HEK293 (cell line): ENCODE results near the gene THSD4.

Source experiments
- CTCF ChIA-PET: fragments of 350-600 bp; formaldehyde crosslinking; extraction: SDS; loops from one replicate; lab custom pipeline; 2021; ENCODE audit warnings: antibody characterized with exemption; lab: Yijun Ruan, JAX
- POLR2A ChIA-PET: fragments of 300-600 bp; formaldehyde crosslinking; extraction: SDS; loops from one replicate; lab custom pipeline; 2020; ENCODE audit warnings: antibody characterized with exemption, inconsistent platforms; lab: Yijun Ruan, JAX
- H3K27ac ChIP-seq: fragments of 200-500 bp; sonication (Bioruptor generic); 2 replicates; pipeline ENCODE4 v1.5.1; 2014; ENCODE audit warnings: low read depth, low read length, control low read depth, inconsistent platforms; ENCODE audit errors: extremely low read depth
- H3K36me3 ChIP-seq, 2 experiments: fragments of 200-500 bp in 1 of 2; sonication (Bioruptor generic) in 1 of 2; 1 replicate in 1 of 2; 2 replicates in 1 of 2; pipeline ENCODE4 v1.5.1; 2014 to 2017; ENCODE audit warnings: inconsistent platforms in 2 of 2, low read length in 2 of 2; ENCODE audit not compliant: control insufficient read depth in 2 of 2, insufficient read depth in 1 of 2
- H3K4me1 ChIP-seq: fragments of 200-500 bp; sonication (Bioruptor generic); 2 replicates; pipeline ENCODE4 v1.5.1; 2014; ENCODE audit warnings: mild to moderate bottlenecking, low read length, inconsistent platforms; ENCODE audit not compliant: control insufficient read depth, insufficient read depth
- H3K4me3 ChIP-seq: 2 replicates; pipeline ENCODE4 v1.5.1; 2011; ENCODE audit warnings: low read depth, mild to moderate bottlenecking, control low read depth, low read length, moderate library complexity
- H3K9me3 ChIP-seq: fragments of 200-500 bp; sonication (Bioruptor generic); 2 replicates; pipeline ENCODE4 v1.5.1; 2014; ENCODE audit warnings: low read depth, low read length, inconsistent platforms; ENCODE audit not compliant: control insufficient read depth, insufficient read depth
- EGR2 ChIP-seq: fragments of 450-650 bp; formaldehyde crosslinking; IDR thresholded peaks from 2 replicates; pipeline ENCODE4 v1.5.1; 2016; ENCODE audit warnings: low read depth, missing biosample characterization, missing genetic modification characterization
- GLI4 ChIP-seq: fragments of 450-650 bp; formaldehyde crosslinking; IDR thresholded peaks from 2 replicates; pipeline ENCODE4 v1.5.1; 2016; ENCODE audit warnings: missing biosample characterization, missing genetic modification characterization
- REPIN1 ChIP-seq: fragments of 450-650 bp; formaldehyde crosslinking; IDR thresholded peaks from 2 replicates; pipeline ENCODE4 v1.5.1; 2017; ENCODE audit warnings: missing biosample characterization, missing genetic modification characterization, low read depth
- SCRT1 ChIP-seq: fragments of 450-650 bp; formaldehyde crosslinking; IDR thresholded peaks from 2 replicates; pipeline ENCODE4 v1.5.1; 2016; ENCODE audit warnings: missing biosample characterization, missing genetic modification characterization, borderline replicate concordance
- SETDB1 ChIP-seq: IDR thresholded peaks from one replicate; pipeline ENCODE4 v1.6.1; 2017; ENCODE audit warnings: mild to moderate bottlenecking, low read length, moderate library complexity, mixed read lengths; ENCODE audit not compliant: insufficient read length
- SP3 ChIP-seq: fragments of 450-650 bp; formaldehyde crosslinking; IDR thresholded peaks from 2 replicates; pipeline ENCODE4 v1.5.1; 2016; ENCODE audit warnings: missing biosample characterization, missing genetic modification characterization
- SP7 ChIP-seq: fragments of 450-650 bp; formaldehyde crosslinking; IDR thresholded peaks from 2 replicates; pipeline ENCODE4 v1.5.1; 2016; ENCODE audit warnings: missing biosample characterization, missing genetic modification characterization
- WT1 ChIP-seq: fragments of 450-650 bp; formaldehyde crosslinking; IDR thresholded peaks from 2 replicates; pipeline ENCODE4 v1.5.1; 2016; ENCODE audit warnings: missing biosample characterization, missing genetic modification characterization
- ZBTB48 ChIP-seq: fragments of 450-650 bp; formaldehyde crosslinking; IDR thresholded peaks from 2 replicates; pipeline ENCODE4 v1.5.1; 2016; ENCODE audit warnings: missing biosample characterization, missing genetic modification characterization
- ZBTB8A ChIP-seq: fragments of 450-650 bp; formaldehyde crosslinking; IDR thresholded peaks from 2 replicates; pipeline ENCODE4 v1.5.1; 2016; ENCODE audit warnings: missing biosample characterization, missing genetic modification characterization
- ZNF10 ChIP-seq: fragments of 450-650 bp; formaldehyde crosslinking; IDR thresholded peaks from 2 replicates; pipeline ENCODE4 v1.5.1; 2017; ENCODE audit warnings: missing biosample characterization, missing genetic modification characterization
- ZNF121 ChIP-seq: fragments of 450-650 bp; formaldehyde crosslinking; IDR thresholded peaks from 2 replicates; pipeline ENCODE4 v1.5.1; 2016; ENCODE audit warnings: missing biosample characterization, missing genetic modification characterization
- ZNF221 ChIP-seq: fragments of 450-650 bp; formaldehyde crosslinking; IDR thresholded peaks from 2 replicates; pipeline ENCODE4 v1.5.1; 2017; ENCODE audit warnings: missing biosample characterization, missing genetic modification characterization, borderline replicate concordance
- ZNF23 ChIP-seq: fragments of 450-650 bp; formaldehyde crosslinking; IDR thresholded peaks from 2 replicates; pipeline ENCODE4 v1.5.1; 2016; ENCODE audit warnings: missing biosample characterization, missing genetic modification characterization, borderline replicate concordance
- ZNF248 ChIP-seq: fragments of 450-650 bp; formaldehyde crosslinking; IDR thresholded peaks from 2 replicates; pipeline ENCODE4 v1.5.1; 2017; ENCODE audit warnings: missing biosample characterization, missing genetic modification characterization
- ZNF274 ChIP-seq, 2 experiments: fragments of 200-500 bp in 1 of 2; fragments of 450-650 bp in 1 of 2; sonication (Bioruptor generic) in 1 of 2; formaldehyde crosslinking in 1 of 2; IDR thresholded peaks; 2 replicates each; pipeline versions ENCODE4 v1.5.1 to v1.6.1; 2014 to 2016; ENCODE audit warnings: borderline replicate concordance in 1 of 2, inconsistent platforms in 1 of 2, low read length in 1 of 2, missing biosample characterization in 1 of 2, missing genetic modification characterization in 1 of 2
- ZNF433 ChIP-seq: fragments of 450-650 bp; formaldehyde crosslinking; IDR thresholded peaks from 2 replicates; pipeline ENCODE4 v1.5.1; 2016; ENCODE audit warnings: missing biosample characterization, missing genetic modification characterization, low read depth
- ZNF48 ChIP-seq: fragments of 450-650 bp; formaldehyde crosslinking; IDR thresholded peaks from 2 replicates; pipeline ENCODE4 v1.5.1; 2016; ENCODE audit warnings: missing biosample characterization, missing genetic modification characterization
- ZNF501 ChIP-seq: fragments of 450-650 bp; formaldehyde crosslinking; IDR thresholded peaks from 2 replicates; pipeline ENCODE4 v1.5.1; 2016; ENCODE audit warnings: missing biosample characterization, missing genetic modification characterization
- ZNF549 ChIP-seq: fragments of 450-650 bp; IDR thresholded peaks from 2 replicates; pipeline ENCODE4 v1.5.1; 2018; ENCODE audit warnings: missing biosample characterization, missing genetic modification characterization, mild to moderate bottlenecking, inconsistent platforms, moderate library complexity
- ZNF555 ChIP-seq: fragments of 450-650 bp; formaldehyde crosslinking; conservative IDR thresholded peaks from 2 replicates; pipeline ENCODE4 v1.5.1; 2017; ENCODE audit warnings: missing biosample characterization, mild to moderate bottlenecking, missing genetic modification characterization, inconsistent platforms
- ZNF621 ChIP-seq: fragments of 450-650 bp; formaldehyde crosslinking; IDR thresholded peaks from 2 replicates; pipeline ENCODE4 v1.5.1; 2017; ENCODE audit warnings: missing biosample characterization, missing genetic modification characterization
- ZNF843 ChIP-seq: fragments of 450-650 bp; formaldehyde crosslinking; IDR thresholded peaks from 2 replicates; pipeline ENCODE4 v1.5.1; 2016; ENCODE audit warnings: missing biosample characterization, missing genetic modification characterization
- ZSCAN23 ChIP-seq: fragments of 450-650 bp; formaldehyde crosslinking; IDR thresholded peaks from 2 replicates; pipeline ENCODE4 v1.5.1; 2016; ENCODE audit warnings: missing biosample characterization, missing genetic modification characterization
- TF ChIP-seq, protein P1 (sequence below): fragments of 450-650 bp; formaldehyde crosslinking; IDR thresholded peaks from 2 replicates; pipeline ENCODE4 v1.5.1; 2016; ENCODE audit warnings: missing biosample characterization, missing genetic modification characterization
- TF ChIP-seq, protein P2 (sequence below): fragments of 450-650 bp; formaldehyde crosslinking; IDR thresholded peaks from 2 replicates; pipeline ENCODE4 v1.5.1; 2016; ENCODE audit warnings: missing biosample characterization, missing genetic modification characterization, low read depth
- TF ChIP-seq, protein P3 (sequence below): fragments of 450-650 bp; formaldehyde crosslinking; IDR thresholded peaks from 2 replicates; pipeline ENCODE4 v1.5.0; 2017; ENCODE audit warnings: missing biosample characterization, missing genetic modification characterization, borderline replicate concordance
- TF ChIP-seq, protein P4 (sequence below): fragments of 450-650 bp; formaldehyde crosslinking; IDR thresholded peaks from 2 replicates; pipeline ENCODE4 v1.5.1; 2016; ENCODE audit warnings: missing biosample characterization, missing genetic modification characterization

The THSD4 gene

DNA sequence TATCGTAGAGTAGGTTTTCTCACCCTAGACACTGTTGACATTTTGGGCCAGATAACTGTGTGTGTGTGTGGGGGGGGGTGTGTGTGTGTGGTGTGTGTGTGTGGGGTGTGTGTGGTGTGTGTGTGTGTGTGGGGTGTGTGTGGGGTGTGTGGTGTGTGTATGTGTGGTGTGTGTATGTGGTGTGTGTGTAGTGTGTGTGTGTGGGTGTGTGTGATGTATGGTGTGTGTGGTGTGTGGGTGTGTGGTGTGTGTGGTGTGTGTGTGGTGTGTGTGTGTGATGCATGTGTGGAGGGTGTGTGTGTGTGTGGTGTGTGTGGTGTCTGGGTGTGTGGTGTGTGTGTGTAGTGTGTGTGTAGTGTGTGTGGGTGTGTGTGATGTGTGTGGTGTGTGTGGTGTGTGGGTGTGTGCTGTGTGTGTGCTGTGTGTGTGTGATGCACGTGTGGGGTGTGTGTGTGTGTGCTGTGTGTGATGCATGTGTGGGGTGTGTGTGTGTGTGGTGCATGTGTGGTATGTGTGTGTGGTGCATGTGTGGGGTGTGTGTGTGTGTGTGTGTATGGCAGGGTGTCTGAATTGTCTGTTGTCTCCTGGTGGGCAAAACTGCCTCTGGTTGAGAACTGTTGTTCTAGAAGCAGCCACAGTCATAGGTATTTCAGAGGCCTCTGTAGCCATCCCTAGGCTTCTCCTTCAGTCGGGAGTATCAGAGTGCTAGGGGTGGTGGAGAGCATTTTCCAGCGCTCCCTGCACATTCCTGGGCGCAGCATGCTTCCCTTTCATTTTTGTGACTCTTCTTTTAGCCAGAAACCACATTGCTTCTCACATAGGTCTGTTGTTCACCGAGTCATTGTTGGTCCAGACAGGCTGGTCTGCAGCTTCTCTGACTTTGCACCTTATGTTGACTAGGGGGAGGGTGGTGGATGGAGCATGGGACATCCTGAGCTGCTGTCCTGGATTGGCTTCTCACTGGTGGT lies 84.4 kb downstream of the THSD4 start:
- Histone ChIP-seq H3K27ac (no peak overlapping the region), H3K4me3 (no peak overlapping the region), H3K4me1 (peaks cover 13% of the 10 kb centered on the region), H3K36me3 (no peaks in the 10 kb centered on the region), H3K9me3 (no peaks in the 10 kb centered on the region)
- CTCF ChIA-PET: no interaction called here
- POLR2A ChIA-PET: no interaction called here
- no peak for TF ChIP-seq ZSCAN23 (tag by site-specific recombination)
- TF ChIP-seq SCRT1 (tag by site-specific recombination): no peak
- TF ChIP-seq, protein P1, sequence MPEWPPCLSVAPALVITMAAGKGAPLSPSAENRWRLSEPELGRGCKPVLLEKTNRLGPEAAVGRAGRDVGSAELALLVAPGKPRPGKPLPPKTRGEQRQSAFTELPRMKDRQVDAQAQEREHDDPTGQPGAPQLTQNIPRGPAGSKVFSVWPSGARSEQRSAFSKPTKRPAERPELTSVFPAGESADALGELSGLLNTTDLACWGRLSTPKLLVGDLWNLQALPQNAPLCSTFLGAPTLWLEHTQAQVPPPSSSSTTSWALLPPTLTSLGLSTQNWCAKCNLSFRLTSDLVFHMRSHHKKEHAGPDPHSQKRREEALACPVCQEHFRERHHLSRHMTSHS: 0 out of 2 replicates have a peak, but pooled peaks have one; percentile 10
- no peak for TF ChIP-seq ZNF10 (tag by site-specific recombination)
- no peak for TF ChIP-seq SETDB1
- TF ChIP-seq ZNF501: no peak
- no peak for TF ChIP-seq ZNF549 (tag by site-specific recombination)
- no peak for TF ChIP-seq ZNF555 (tag by site-specific recombination)
- TF ChIP-seq, protein P2, sequence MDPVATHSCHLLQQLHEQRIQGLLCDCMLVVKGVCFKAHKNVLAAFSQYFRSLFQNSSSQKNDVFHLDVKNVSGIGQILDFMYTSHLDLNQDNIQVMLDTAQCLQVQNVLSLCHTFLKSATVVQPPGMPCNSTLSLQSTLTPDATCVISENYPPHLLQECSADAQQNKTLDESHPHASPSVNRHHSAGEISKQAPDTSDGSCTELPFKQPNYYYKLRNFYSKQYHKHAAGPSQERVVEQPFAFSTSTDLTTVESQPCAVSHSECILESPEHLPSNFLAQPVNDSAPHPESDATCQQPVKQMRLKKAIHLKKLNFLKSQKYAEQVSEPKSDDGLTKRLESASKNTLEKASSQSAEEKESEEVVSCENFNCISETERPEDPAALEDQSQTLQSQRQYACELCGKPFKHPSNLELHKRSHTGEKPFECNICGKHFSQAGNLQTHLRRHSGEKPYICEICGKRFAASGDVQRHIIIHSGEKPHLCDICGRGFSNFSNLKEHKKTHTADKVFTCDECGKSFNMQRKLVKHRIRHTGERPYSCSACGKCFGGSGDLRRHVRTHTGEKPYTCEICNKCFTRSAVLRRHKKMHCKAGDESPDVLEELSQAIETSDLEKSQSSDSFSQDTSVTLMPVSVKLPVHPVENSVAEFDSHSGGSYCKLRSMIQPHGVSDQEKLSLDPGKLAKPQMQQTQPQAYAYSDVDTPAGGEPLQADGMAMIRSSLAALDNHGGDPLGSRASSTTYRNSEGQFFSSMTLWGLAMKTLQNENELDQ (tag by site-specific recombination): no peak
- TF ChIP-seq ZNF121 (tag by site-specific recombination): no peak
- 0 out of 2 replicates have a peak, but pooled peaks have one; percentile 4 for TF ChIP-seq ZBTB48 (tag by site-specific recombination)
- no peak for TF ChIP-seq WT1 (tag by site-specific recombination)
- no peak for TF ChIP-seq GLI4 (tag by site-specific recombination)
- TF ChIP-seq ZNF248 (tag by site-specific recombination): peak; percentile 10; the same call in 1 of the 2 replicates
- TF ChIP-seq, protein P3, sequence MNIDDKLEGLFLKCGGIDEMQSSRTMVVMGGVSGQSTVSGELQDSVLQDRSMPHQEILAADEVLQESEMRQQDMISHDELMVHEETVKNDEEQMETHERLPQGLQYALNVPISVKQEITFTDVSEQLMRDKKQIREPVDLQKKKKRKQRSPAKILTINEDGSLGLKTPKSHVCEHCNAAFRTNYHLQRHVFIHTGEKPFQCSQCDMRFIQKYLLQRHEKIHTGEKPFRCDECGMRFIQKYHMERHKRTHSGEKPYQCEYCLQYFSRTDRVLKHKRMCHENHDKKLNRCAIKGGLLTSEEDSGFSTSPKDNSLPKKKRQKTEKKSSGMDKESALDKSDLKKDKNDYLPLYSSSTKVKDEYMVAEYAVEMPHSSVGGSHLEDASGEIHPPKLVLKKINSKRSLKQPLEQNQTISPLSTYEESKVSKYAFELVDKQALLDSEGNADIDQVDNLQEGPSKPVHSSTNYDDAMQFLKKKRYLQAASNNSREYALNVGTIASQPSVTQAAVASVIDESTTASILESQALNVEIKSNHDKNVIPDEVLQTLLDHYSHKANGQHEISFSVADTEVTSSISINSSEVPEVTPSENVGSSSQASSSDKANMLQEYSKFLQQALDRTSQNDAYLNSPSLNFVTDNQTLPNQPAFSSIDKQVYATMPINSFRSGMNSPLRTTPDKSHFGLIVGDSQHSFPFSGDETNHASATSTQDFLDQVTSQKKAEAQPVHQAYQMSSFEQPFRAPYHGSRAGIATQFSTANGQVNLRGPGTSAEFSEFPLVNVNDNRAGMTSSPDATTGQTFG (tag by site-specific recombination): peak; percentile 36; the same call in 1 of the 2 replicates
- TF ChIP-seq ZNF48: no peak
- no peak for TF ChIP-seq ZNF23
- no peak for TF ChIP-seq SP7 (tag by site-specific recombination)
- no peak for TF ChIP-seq REPIN1
- TF ChIP-seq ZNF843 (tag by site-specific recombination): no peak
- no peak for TF ChIP-seq ZNF274 (IDR thresholded peaks at IDR 0.05; ENCODE audit: low read length)
- TF ChIP-seq ZNF274 (tag by site-specific recombination; IDR thresholded peaks at IDR 0.05; ENCODE audit: borderline replicate concordance): no peak
- TF ChIP-seq EGR2: peak; percentile 93
- no peak for TF ChIP-seq ZNF221 (tag by site-specific recombination)
- TF ChIP-seq ZNF433 (tag by site-specific recombination): no peak
- TF ChIP-seq ZNF621 (tag by site-specific recombination): 0 out of 2 replicates have a peak, but pooled peaks have one; percentile 6
- TF ChIP-seq, protein P4, sequence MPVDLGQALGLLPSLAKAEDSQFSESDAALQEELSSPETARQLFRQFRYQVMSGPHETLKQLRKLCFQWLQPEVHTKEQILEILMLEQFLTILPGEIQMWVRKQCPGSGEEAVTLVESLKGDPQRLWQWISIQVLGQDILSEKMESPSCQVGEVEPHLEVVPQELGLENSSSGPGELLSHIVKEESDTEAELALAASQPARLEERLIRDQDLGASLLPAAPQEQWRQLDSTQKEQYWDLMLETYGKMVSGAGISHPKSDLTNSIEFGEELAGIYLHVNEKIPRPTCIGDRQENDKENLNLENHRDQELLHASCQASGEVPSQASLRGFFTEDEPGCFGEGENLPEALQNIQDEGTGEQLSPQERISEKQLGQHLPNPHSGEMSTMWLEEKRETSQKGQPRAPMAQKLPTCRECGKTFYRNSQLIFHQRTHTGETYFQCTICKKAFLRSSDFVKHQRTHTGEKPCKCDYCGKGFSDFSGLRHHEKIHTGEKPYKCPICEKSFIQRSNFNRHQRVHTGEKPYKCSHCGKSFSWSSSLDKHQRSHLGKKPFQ (tag by site-specific recombination): 0 out of 2 replicates have a peak, but pooled peaks have one; percentile 12
- TF ChIP-seq SP3 (tag by site-specific recombination): no peak
- no peak for TF ChIP-seq ZBTB8A (tag by site-specific recombination)
